Liver (tissue), 9 donors: ENCODE results near the gene DIP2C. TPM values are rescaled to one million over a fixed set of nuclear protein-coding genes. Genes with fewer than 3 reads are reported as not detected.

Experiments used
- DNase-seq: peaks from one replicate; pipeline ENCODE4 v3.0.0-alpha.2; 2017; ENCODE audit warnings: low spot score
- H3K27ac ChIP-seq, 2 donors: one replicate each; pipeline ENCODE4 v1.7.0; 2013; ENCODE audit warnings: inconsistent platforms in 2 of 2, low read length in 2 of 2, control low read depth in 1 of 2, low read depth in 1 of 2, mild to moderate bottlenecking in 1 of 2
- H3K27me3 ChIP-seq, 4 donors: one replicate each; pipeline versions ENCODE4 v1.6.1 to v1.7.0; 2013; ENCODE audit warnings: low read length in 3 of 4, inconsistent platforms in 1 of 4, mild to moderate bottlenecking in 1 of 4, moderate library complexity in 1 of 4; ENCODE audit not compliant: control insufficient read depth in 4 of 4, insufficient read depth in 4 of 4
- H3K36me3 ChIP-seq, 4 donors: one replicate each; pipeline versions ENCODE4 v1.6.1 to v1.7.0; 2013; ENCODE audit warnings: low read length in 3 of 4, mild to moderate bottlenecking in 3 of 4, low read depth in 1 of 4, moderate library complexity in 1 of 4; ENCODE audit not compliant: control insufficient read depth in 4 of 4, insufficient read depth in 3 of 4
- H3K4me1 ChIP-seq, 4 donors: one replicate each; pipeline versions ENCODE4 v1.6.1 to v1.7.0; 2013; ENCODE audit warnings: low read length in 3 of 4, mild to moderate bottlenecking in 3 of 4, moderate library complexity in 1 of 4; ENCODE audit not compliant: control insufficient read depth in 4 of 4, insufficient read depth in 4 of 4
- H3K4me3 ChIP-seq, 3 donors: one replicate each; pipeline versions ENCODE4 v1.6.1 to v1.7.0; 2013; ENCODE audit warnings: low read length in 3 of 3, control low read depth in 1 of 3, low read depth in 1 of 3, mild to moderate bottlenecking in 1 of 3
- H3K9ac ChIP-seq, 2 donors: one replicate each; pipeline ENCODE4 v1.7.0; 2013; ENCODE audit warnings: low read length in 2 of 2, mild to moderate bottlenecking in 2 of 2, moderate library complexity in 2 of 2, control low read depth in 1 of 2, low read depth in 1 of 2
- H3K9me3 ChIP-seq, 4 donors: one replicate each; pipeline versions ENCODE4 v1.6.1 to v1.7.0; 2013; ENCODE audit warnings: low read length in 3 of 4; ENCODE audit not compliant: control insufficient read depth in 4 of 4
- ATF3 ChIP-seq: IDR thresholded peaks from 2 replicates; pipeline ENCODE4 v1.6.1; 2016; ENCODE audit warnings: antibody characterized with exemption
- EGR1 ChIP-seq, 2 donors: IDR thresholded peaks; 2 replicates each; pipeline ENCODE4 v1.6.1; 2016 to 2018; ENCODE audit warnings: antibody characterized with exemption in 2 of 2, low read depth in 2 of 2
- FOXA1 ChIP-seq: IDR thresholded peaks from 2 replicates; pipeline ENCODE4 v1.6.1; 2016; ENCODE audit warnings: antibody characterized with exemption
- FOXA2 ChIP-seq: IDR thresholded peaks from 2 replicates; pipeline ENCODE4 v1.6.1; 2016; ENCODE audit warnings: antibody characterized with exemption
- GABPA ChIP-seq, 2 donors: IDR thresholded peaks in 1 of 2; conservative IDR thresholded peaks in 1 of 2; 2 replicates each; pipeline ENCODE4 v1.6.1; 2016; ENCODE audit warnings: antibody characterized with exemption in 2 of 2, mild to moderate bottlenecking in 1 of 2, moderate library complexity in 1 of 2
- HNF4G ChIP-seq: IDR thresholded peaks from 2 replicates; pipeline ENCODE4 v1.6.1; 2016; ENCODE audit warnings: antibody characterized with exemption
- MAX ChIP-seq: IDR thresholded peaks from 2 replicates; pipeline ENCODE4 v1.6.1; 2016; ENCODE audit warnings: antibody characterized with exemption
- NR2F2 ChIP-seq: IDR thresholded peaks from 2 replicates; pipeline ENCODE4 v1.6.1; 2016; ENCODE audit warnings: antibody characterized with exemption
- RAD21 ChIP-seq, 2 donors: IDR thresholded peaks; 2 replicates each; pipeline ENCODE4 v1.6.1; 2016; ENCODE audit warnings: antibody characterized with exemption in 2 of 2, mild to moderate bottlenecking in 2 of 2
- REST ChIP-seq: IDR thresholded peaks from 2 replicates; pipeline ENCODE4 v1.6.1; 2016; ENCODE audit warnings: antibody characterized with exemption, mild to moderate bottlenecking
- RXRA ChIP-seq, 2 donors: IDR thresholded peaks; 2 replicates each; pipeline ENCODE4 v1.6.1; 2017 to 2018; ENCODE audit warnings: antibody characterized with exemption in 2 of 2, mild to moderate bottlenecking in 1 of 2
- SP1 ChIP-seq: IDR thresholded peaks from 2 replicates; pipeline ENCODE4 v1.6.1; 2018; ENCODE audit warnings: antibody characterized with exemption, mild to moderate bottlenecking
- TAF1 ChIP-seq: conservative IDR thresholded peaks from 2 replicates; pipeline ENCODE4 v1.6.1; 2016; ENCODE audit warnings: antibody characterized with exemption, mild to moderate bottlenecking
- YY1 ChIP-seq: IDR thresholded peaks from 2 replicates; pipeline ENCODE4 v1.6.1; 2016; ENCODE audit warnings: antibody characterized with exemption, mild to moderate bottlenecking
- ZBTB33 ChIP-seq: IDR thresholded peaks from 2 replicates; pipeline ENCODE4 v1.6.1; 2016; ENCODE audit warnings: antibody characterized with exemption
- WGBS: extraction: QIAGEN DNeasy Blood & Tissue Kit; methylation state at CpG from one replicate; pipeline ENCODE4 v1.1.7; 2013; 5-methylcytosine and 5-hydroxymethylcytosine counted together
- polyA plus RNA-seq, 2 donors: library from polyadenylated mRNA; stranded (reverse) in 1 of 2; unstranded in 1 of 2; fragments of 200-250 nt in 1 of 2; fragments of >200 nt in 1 of 2; fragmentation: Nextera tagmentation in 1 of 2; extraction: Ambion mirVana in 1 of 2; gene quantifications; one replicate each; pipeline versions ENCODE4 v1.2.1 to v1.2.3, GENCODE V29; 2013 to 2015
- total RNA-seq, 2 donors: library from RNA; depleted of rRNA; stranded (reverse); fragments of >200 nt; gene quantifications; one replicate each; pipeline ENCODE4 v1.2.3, GENCODE V29; 2014
- TF ChIP-seq, protein P1 (sequence below): fragments of 150-350 bp; IDR thresholded peaks from 2 replicates; pipeline ENCODE4 v1.5.1; 2017; ENCODE audit warnings: improper control_type of control experiment, low read depth, low read length; ENCODE audit not compliant: missing input control
- donor health status: healthy.
- donor health status: healthy.
- donor health status: healthy.
- donor health status: healthy.
- donor health status: healthy.

The DIP2C gene
- total and polyA plus RNA-seq, 4 donors = 4.2 to 12.2 (median 5.7) TPM

GRCh38 chr10:279655-280054, 409.8 kb downstream of the DIP2C start:
- DNase-seq = no peak
- Histone ChIP-seq H3K27me3 (no peaks in the 10 kb centered on the region), H3K36me3 (peaks cover 4 to 80% (median 39%) of the 10 kb centered on the region in 4 donors), H3K27ac (no peak overlapping the region), H3K9ac (no peak overlapping the region), H3K9me3 (no peaks in the 10 kb centered on the region), H3K4me3 (no peak overlapping the region), H3K4me1 (no peaks in the 10 kb centered on the region)
- 93% methylated on average over 10 of the region's 10 CpGs for WGBS
- peak in 1 of 2 donors; percentile 3 for TF ChIP-seq RAD21 (IDR thresholded peaks at IDR 0.05)
- no peak for TF ChIP-seq SP1

DNA sequence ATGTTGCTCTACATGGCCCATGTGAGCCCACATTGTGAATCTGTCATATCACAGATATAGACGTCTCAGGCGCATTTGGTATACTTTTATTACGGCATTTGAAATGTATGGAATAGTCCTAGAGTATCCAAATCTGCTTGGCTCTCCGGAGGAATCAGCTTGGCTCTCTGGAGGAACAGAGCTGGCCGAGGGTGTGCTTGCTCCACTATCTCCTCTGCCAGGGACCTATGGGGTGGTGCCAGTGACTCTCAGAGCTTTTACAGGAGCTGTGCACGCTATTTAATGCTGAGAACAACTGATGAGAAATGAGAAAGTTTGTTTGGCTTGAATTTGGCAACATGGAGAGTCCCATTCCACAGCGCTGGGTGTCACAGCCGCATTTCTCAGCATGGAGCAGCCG, 410.2 kb downstream of the DIP2C start:
- Histone ChIP-seq H3K4me1 (no peaks in the 10 kb centered on the region), H3K36me3 (peaks cover 4 to 76% (median 36%) of the 10 kb centered on the region in 4 donors), H3K27me3 (no peaks in the 10 kb centered on the region), H3K9me3 (no peaks in the 10 kb centered on the region), H3K27ac (no peak overlapping the region), H3K4me3 (no peak overlapping the region), H3K9ac (no peak overlapping the region)
- TF ChIP-seq NR2F2 (no peak), MAX (no peak), HNF4G (no peak), FOXA2 (no peak)
- TF ChIP-seq, protein P1, sequence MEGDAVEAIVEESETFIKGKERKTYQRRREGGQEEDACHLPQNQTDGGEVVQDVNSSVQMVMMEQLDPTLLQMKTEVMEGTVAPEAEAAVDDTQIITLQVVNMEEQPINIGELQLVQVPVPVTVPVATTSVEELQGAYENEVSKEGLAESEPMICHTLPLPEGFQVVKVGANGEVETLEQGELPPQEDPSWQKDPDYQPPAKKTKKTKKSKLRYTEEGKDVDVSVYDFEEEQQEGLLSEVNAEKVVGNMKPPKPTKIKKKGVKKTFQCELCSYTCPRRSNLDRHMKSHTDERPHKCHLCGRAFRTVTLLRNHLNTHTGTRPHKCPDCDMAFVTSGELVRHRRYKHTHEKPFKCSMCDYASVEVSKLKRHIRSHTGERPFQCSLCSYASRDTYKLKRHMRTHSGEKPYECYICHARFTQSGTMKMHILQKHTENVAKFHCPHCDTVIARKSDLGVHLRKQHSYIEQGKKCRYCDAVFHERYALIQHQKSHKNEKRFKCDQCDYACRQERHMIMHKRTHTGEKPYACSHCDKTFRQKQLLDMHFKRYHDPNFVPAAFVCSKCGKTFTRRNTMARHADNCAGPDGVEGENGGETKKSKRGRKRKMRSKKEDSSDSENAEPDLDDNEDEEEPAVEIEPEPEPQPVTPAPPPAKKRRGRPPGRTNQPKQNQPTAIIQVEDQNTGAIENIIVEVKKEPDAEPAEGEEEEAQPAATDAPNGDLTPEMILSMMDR = no peak
- no peak for DNase-seq
- 97% methylated on average over 9 of the region's 9 CpGs for WGBS

DNA sequence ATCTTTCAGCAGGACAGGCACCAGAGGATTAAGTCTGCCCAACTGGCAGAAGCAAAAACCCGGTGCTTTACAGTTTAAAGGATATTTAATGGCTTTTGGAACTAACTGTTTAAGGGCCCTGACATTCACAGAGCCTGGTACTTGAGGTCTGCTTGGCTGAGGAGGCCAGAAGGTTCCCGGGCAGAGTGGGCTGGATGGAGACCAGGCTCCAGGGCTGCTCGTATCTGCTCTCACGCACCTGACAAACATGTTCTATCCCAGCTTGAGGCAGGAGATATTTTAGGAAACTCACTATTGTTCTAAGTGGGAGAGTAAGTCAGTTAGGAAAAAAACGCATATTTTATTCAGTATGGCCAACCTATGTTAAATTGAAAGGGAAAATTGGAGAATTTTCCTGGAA, 410.8 kb downstream of the DIP2C start:
- no peak for TF ChIP-seq FOXA2
- TF ChIP-seq, protein P1 = no peak
- no peak for TF ChIP-seq YY1
- no peak for TF ChIP-seq REST
- no peak for TF ChIP-seq EGR1 (IDR thresholded peaks at IDR 0.05; ENCODE audit: low read depth in 2 of 2)
- no peak for TF ChIP-seq RAD21 (IDR thresholded peaks at IDR 0.05)
- no peak for TF ChIP-seq TAF1
- TF ChIP-seq ATF3 = no peak
- TF ChIP-seq HNF4G = no peak
- TF ChIP-seq ZBTB33 = no peak
- no peak for TF ChIP-seq GABPA (IDR thresholded peaks at IDR 0.05 in 1 of 2, conservative IDR thresholded peaks at IDR 0.05 in 1 of 2)
- no peak for TF ChIP-seq NR2F2
- TF ChIP-seq SP1 = no peak
- TF ChIP-seq FOXA1 = no peak
- no peak for TF ChIP-seq RXRA (IDR thresholded peaks at IDR 0.05)
- TF ChIP-seq MAX = no peak
- H3K36me3 ChIP-seq = peaks cover 4 to 71% (median 33%) of the 10 kb centered on the region in 4 donors

More for the DNA sequence above, 410.8 kb downstream of the DIP2C start:
- no peak for DNase-seq
- H3K4me3 ChIP-seq = no peak overlapping the region
- H3K4me1 ChIP-seq = no peaks in the 10 kb centered on the region
- H3K27me3 ChIP-seq = no peaks in the 10 kb centered on the region
- H3K9me3 ChIP-seq = no peaks in the 10 kb centered on the region
- no peak overlapping the region for H3K27ac ChIP-seq
- 95% methylated on average over 5 of the region's 5 CpGs for WGBS
- no peak overlapping the region for H3K9ac ChIP-seq
